HEK293T (cell line): Measurements from ENCODE around the gene UPK3A.

Experiments
- CTCF ChIA-PET: fragments of 350-600 bp; formaldehyde crosslinking; extraction: SDS; loops from one replicate; lab custom pipeline; 2021; ENCODE audit warnings: antibody characterized with exemption, inconsistent platforms; lab: Yijun Ruan, JAX
- POLR2A ChIA-PET: fragments of 350-600 bp; formaldehyde crosslinking; extraction: SDS; loops from one replicate; lab custom pipeline; 2020; ENCODE audit warnings: antibody characterized with exemption, inconsistent platforms; lab: Yijun Ruan, JAX
- DNase-seq: peaks from one replicate; pipeline ENCODE4 v3.0.0; 2012; ENCODE audit warnings: mixed read lengths; ENCODE audit errors: extremely low spot score
- BHLHE40 ChIP-seq: fragments of 450-650 bp; IDR thresholded peaks from 2 replicates; pipeline ENCODE4 v1.6.1; 2016; ENCODE audit warnings: mild to moderate bottlenecking, moderate library complexity, borderline replicate concordance
- CTBP1 ChIP-seq: fragments of 450-650 bp; IDR thresholded peaks from 2 replicates; pipeline ENCODE4 v1.6.1; 2016; ENCODE audit warnings: borderline replicate concordance
- ELF4 ChIP-seq: fragments of 450-650 bp; IDR thresholded peaks from 2 replicates; pipeline ENCODE4 v1.6.1; 2017; ENCODE audit warnings: antibody characterized with exemption
- FOXA1 ChIP-seq: fragments of 450-650 bp; IDR thresholded peaks from 2 replicates; pipeline ENCODE4 v1.6.1; 2016; ENCODE audit warnings: mild to moderate bottlenecking
- FOXK2 ChIP-seq: fragments of 450-650 bp; IDR thresholded peaks from 2 replicates; pipeline ENCODE4 v1.6.1; 2016; ENCODE audit warnings: mild to moderate bottlenecking
- HDGF ChIP-seq: fragments of 450-650 bp; IDR thresholded peaks from 2 replicates; pipeline ENCODE4 v1.6.1; 2017; ENCODE audit warnings: antibody characterized with exemption, borderline replicate concordance
- L3MBTL2 ChIP-seq: fragments of 450-650 bp; conservative IDR thresholded peaks from 2 replicates; pipeline ENCODE4 v1.6.1; 2016; ENCODE audit warnings: mild to moderate bottlenecking
- LEF1 ChIP-seq: fragments of 450-650 bp; IDR thresholded peaks from 2 replicates; pipeline ENCODE4 v1.6.1; 2017; ENCODE audit warnings: mild to moderate bottlenecking, borderline replicate concordance
- NFRKB ChIP-seq: fragments of 450-650 bp; IDR thresholded peaks from 2 replicates; pipeline ENCODE4 v1.6.1; 2016; ENCODE audit warnings: mild to moderate bottlenecking, moderate library complexity
- SP1 ChIP-seq: fragments of 450-650 bp; IDR thresholded peaks from 2 replicates; pipeline ENCODE4 v1.6.1; 2017
- SUZ12 ChIP-seq: fragments of 450-650 bp; IDR thresholded peaks from 2 replicates; pipeline ENCODE4 v1.6.1; 2016; ENCODE audit warnings: mild to moderate bottlenecking
- TARDBP ChIP-seq: fragments of 450-650 bp; IDR thresholded peaks from 2 replicates; pipeline ENCODE4 v1.6.1; 2016
- ZNF384 ChIP-seq: fragments of 450-650 bp; IDR thresholded peaks from 2 replicates; pipeline ENCODE4 v1.6.1; 2016
- TF ChIP-seq, protein P1 (sequence below): fragments of 450-650 bp; IDR thresholded peaks from 2 replicates; pipeline ENCODE4 v1.6.1; 2016

UPK3A gene

DNA sequence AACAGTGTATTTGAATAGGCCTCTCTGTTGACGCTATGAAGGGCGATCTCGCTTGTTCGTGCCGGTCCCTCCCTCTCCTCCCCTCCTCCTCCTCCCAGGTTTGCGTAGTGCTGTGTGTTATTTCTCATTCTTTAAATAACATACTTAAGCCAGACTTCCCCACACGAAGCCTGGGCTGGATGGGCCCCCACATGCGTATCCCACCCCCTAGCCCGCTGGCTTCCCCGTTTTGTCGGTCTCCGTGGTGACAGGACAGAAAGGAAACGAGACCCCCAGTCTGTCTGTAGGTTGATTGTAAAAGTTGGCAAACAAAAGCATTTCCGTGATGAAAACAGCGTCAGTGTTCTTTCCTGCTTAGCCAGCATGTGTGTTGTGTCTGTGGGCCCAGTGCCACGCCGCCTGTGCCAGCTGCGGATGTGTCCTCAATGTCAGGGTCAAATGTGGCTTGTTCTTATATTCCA lies 52.3 kb downstream of the UPK3A start:
- CTCF ChIA-PET: no interaction called here

DNA sequence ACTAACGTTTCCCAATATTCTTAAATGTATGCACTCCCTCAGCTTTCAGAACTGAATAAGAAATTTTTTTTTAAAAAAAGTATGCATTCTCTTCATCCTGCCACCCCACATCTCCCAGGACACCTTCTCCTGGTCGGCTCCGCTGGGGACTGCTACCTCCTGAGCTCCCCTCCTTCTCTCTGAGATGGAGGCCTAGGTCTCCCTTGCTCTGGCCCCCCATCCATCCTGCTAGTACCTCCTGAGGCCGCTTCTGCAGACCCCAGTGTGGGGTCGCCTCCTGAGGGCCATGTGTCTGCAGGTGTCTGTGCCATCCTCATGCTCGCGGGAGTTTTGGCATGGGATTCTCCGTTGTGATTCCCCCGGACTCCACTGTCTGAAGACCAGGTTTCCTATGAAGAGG lies 52.8 kb downstream of the UPK3A start:
- ChIA-PET POLR2A (no interaction called here), CTCF (no interaction called here)
- TF ChIP-seq, protein P1, sequence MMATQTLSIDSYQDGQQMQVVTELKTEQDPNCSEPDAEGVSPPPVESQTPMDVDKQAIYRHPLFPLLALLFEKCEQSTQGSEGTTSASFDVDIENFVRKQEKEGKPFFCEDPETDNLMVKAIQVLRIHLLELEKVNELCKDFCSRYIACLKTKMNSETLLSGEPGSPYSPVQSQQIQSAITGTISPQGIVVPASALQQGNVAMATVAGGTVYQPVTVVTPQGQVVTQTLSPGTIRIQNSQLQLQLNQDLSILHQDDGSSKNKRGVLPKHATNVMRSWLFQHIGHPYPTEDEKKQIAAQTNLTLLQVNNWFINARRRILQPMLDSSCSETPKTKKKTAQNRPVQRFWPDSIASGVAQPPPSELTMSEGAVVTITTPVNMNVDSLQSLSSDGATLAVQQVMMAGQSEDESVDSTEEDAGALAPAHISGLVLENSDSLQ: no peak
- TF ChIP-seq L3MBTL2 (no peak), TARDBP (no peak), CTBP1 (no peak), FOXK2 (no peak), LEF1 (no peak), HDGF (no peak), ZNF384 (no peak), ELF4 (no peak), NFRKB (no peak), BHLHE40 (no peak)
- no peak for DNase-seq

More for the DNA sequence above, 52.3 kb downstream of the UPK3A start:
- POLR2A ChIA-PET: no interaction called here
- TF ChIP-seq HDGF (no peak), NFRKB (no peak), TARDBP (no peak), ELF4 (no peak), BHLHE40 (no peak), L3MBTL2 (no peak), SP1 (no peak), LEF1 (no peak), CTBP1 (no peak), FOXK2 (no peak)
- TF ChIP-seq, protein P1: no peak
- DNase-seq: no peak

DNA sequence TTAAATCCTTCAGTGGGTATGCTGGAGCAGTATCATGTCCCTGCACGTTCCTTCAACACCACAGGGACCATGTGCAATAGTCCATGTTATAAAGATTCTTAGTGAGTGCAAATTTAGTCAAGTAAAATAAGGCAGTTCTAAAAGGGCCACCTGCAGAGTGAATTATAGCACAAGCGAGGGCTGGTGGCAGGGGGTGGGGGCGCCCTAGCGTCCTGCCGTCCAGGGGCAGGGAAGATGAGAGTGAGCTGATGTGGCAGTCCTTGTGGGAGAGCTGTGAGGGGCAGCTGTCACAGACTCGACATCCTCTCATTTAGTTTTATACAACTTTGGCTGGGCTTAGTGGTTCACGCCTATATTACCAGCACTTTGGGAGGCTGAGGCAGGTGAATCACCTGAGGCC lies 54.0 kb downstream of the UPK3A start:
- CTCF ChIA-PET: no interaction called here
- POLR2A ChIA-PET: no interaction called here

DNA sequence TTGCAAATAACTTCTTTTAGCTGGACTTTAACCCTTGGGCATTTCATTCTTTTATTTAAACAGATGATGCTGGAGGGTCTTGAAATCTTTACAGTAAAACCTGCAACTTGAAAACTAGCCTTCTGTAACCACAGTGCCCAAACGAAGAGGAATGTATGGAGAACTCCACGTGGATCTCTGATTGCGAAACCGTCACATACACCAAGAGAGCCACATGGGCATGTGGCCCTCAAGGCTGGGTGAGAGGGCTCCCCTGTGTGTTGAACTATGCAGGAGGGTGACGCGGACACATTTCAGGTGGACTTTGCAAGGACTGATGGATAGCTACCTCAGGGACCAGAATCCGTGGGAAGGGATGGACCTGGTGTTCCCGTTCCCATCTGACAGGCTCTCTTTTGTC lies 55.6 kb downstream of the UPK3A start:
- TF ChIP-seq, protein P1: no peak
- no peak for TF ChIP-seq ELF4
- no peak for TF ChIP-seq HDGF
- TF ChIP-seq L3MBTL2: no peak
- TF ChIP-seq CTBP1: no peak
- TF ChIP-seq NFRKB: no peak
- no peak for TF ChIP-seq BHLHE40
- TF ChIP-seq SUZ12: no peak
- TF ChIP-seq LEF1: no peak
- TF ChIP-seq FOXK2: no peak
- no peak for TF ChIP-seq ZNF384
- no peak for DNase-seq
- ChIA-PET POLR2A (no interaction called here), CTCF (no interaction called here)

More for the DNA sequence above, 54.0 kb downstream of the UPK3A start:
- TF ChIP-seq ELF4 (no peak), ZNF384 (no peak), BHLHE40 (no peak), CTBP1 (no peak)
- TF ChIP-seq, protein P1: peak; percentile 25; the same call in 1 of the 2 replicates
- DNase-seq: no peak

DNA sequence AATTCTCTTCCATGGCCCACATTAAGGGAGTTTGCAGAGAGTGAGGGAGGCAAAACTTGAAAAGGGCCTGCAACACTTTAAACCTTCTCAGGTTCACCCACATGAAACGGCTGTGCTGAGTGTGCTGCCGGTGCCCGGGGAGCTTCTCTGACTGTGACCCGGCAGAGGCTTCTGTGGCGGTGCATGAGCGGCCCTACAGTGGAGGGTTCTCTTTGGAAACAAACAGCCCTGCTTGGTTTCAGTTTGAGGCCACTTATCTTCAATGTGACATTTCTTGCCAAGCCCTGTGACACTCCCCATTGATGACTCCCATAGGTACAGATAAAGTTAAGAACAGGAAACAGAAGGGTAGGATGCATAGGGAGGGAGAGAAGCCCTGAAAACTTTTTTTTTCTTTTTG lies 56.7 kb downstream of the UPK3A start:
- POLR2A ChIA-PET: no interaction called here
- TF ChIP-seq FOXK2 (no peak), ELF4 (no peak), SP1 (no peak), LEF1 (no peak), FOXA1 (no peak), SUZ12 (no peak), CTBP1 (no peak)
- TF ChIP-seq, protein P1: no peak
- no peak for DNase-seq
- CTCF ChIA-PET: no interaction called here

DNA sequence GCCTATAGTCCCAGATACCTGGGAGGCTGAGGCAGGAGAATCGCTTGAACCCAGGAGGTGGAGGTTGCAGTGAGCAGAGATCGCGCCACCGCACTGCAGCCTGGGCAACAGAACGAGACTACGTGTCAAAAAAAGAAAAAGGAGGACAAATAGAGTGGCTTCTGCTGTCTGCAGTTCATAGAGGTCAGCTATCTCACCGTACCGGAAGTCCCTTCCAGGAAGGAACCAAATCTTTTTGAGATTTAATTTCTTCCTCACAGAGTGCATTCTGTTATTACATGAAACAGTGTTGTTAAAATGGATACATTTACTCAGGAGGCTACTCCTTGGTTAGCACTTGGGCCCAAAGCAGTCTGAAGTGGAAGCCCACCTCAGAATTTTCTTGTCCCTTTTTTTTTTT lies 58.4 kb downstream of the UPK3A start:
- TF ChIP-seq SUZ12 (no peak), LEF1 (no peak), NFRKB (no peak)
- ChIA-PET CTCF (interaction anchor here (0.6 kb wide), 1 partner anchor 17 kb away, joined by 3 read pairs; no protein-coding TSS in a partner anchor), POLR2A (no interaction called here)
- no peak for DNase-seq

DNA sequence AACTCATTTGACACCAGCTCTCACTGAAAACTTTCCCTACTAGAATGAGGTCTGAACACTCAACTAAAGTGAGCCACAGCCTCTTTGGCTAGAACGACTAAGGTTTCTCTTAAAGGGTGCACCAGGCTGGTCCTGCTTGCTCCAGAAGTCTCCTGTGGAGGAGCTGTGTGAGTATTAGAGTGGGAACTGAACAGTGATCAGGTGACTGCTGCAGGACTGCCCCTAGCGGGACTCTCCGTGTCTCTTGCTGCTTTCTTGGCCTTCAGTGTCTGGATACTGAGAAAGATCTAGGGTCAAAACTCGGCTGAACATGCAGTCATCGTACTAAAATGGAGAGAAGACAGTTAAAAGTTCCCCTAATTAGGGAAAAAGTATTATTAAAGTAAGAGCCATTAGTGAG lies 59.6 kb downstream of the UPK3A start:
- ChIA-PET POLR2A (no interaction called here), CTCF (interaction anchor here (0.7 kb wide), 1 partner anchor 10 kb away, joined by 3 read pairs; no protein-coding TSS in a partner anchor)
- TF ChIP-seq L3MBTL2 (no peak), ZNF384 (no peak)
- peak; percentile 69 for DNase-seq
